GM12892 (cell line): ENCODE data around the gene TBL1X.

Experiments
- POLR2A ChIP-seq: IDR thresholded peaks from 2 replicates; pipeline ENCODE4 v1.6.1; 2011; ENCODE audit warnings: low read depth, low read length, control low read depth
- POLR2AphosphoS5 ChIP-seq: IDR thresholded peaks from 2 replicates; pipeline ENCODE4 v1.6.1; 2011; ENCODE audit warnings: low read depth, low read length, control low read depth

GRCh38 chrX:9493936-9494335 lies 29.1 kb downstream of the TBL1X start:
- no peak for TF ChIP-seq POLR2A
- TF ChIP-seq POLR2AphosphoS5: no peak
